ENCODE data around the gene RLN2.

GRCh38 chr9:5278486-5278885 is 26.0 kb downstream of the RLN2 start:
- TF ChIP-seq CTCF (conservative IDR thresholded peaks at IDR 0.05; ENCODE audit: low read length) (no peak), EZH2phosphoT487 (IDR thresholded peaks at IDR 0.05; ENCODE audit: borderline replicate concordance, low read depth, low read length) (no peak)
